Epidermal melanocyte (primary cell): ENCODE data around the gene STAC3.
"Not testable (repeated sequence)": the region's sequence is repeated elsewhere in the genome, so short reads cannot be mapped to it uniquely, and the experiment has no call there.

Experiments used
- DNase-seq: peaks from one replicate; pipeline ENCODE4 v3.0.0; 2011; ENCODE audit warnings: low spot score; ENCODE audit not compliant: insufficient read length

The STAC3 gene

GRCh38 chr12:57250956-57251355, at the start of gene STAC3:
TSS of gene STAC3 (minus strand) at chr12:57251187. CDS start at chr12:57249636, 1,551 bp downstream.
- DNase-seq = no peak

- DNase-seq = no peak
These were observed 48.6 kb upstream of the STAC3 start for GRCh38 chr12:57299514-57300016.

- DNase-seq = no peak
These were observed 45.3 kb upstream of the STAC3 start for GRCh38 chr12:57296291-57296690.

GRCh38 chr12:57282073-57282472, 31.1 kb upstream of the STAC3 start:
- not testable (repeated sequence) for DNase-seq

- no peak for DNase-seq
These were observed 29.4 kb upstream of the STAC3 start for GRCh38 chr12:57280211-57281062.

- DNase-seq = no peak
These were observed 27.7 kb upstream of the STAC3 start for GRCh38 chr12:57278465-57279381.

- no peak for DNase-seq
These were observed 26.1 kb upstream of the STAC3 start for GRCh38 chr12:57276935-57277563.

GRCh38 chr12:57276233-57276632, 25.2 kb upstream of the STAC3 start:
- not testable (repeated sequence) for DNase-seq

- no peak for DNase-seq
These were observed 22.5 kb upstream of the STAC3 start for GRCh38 chr12:57273516-57273915.

GRCh38 chr12:57272337-57273151, 21.6 kb upstream of the STAC3 start:
- DNase-seq = no peak

- DNase-seq = no peak
These were observed 20.0 kb upstream of the STAC3 start for GRCh38 chr12:57270966-57271470.

- DNase-seq = no peak
These were observed 17.3 kb upstream of the STAC3 start for GRCh38 chr12:57268264-57268663.

GRCh38 chr12:57266681-57267080, 15.7 kb upstream of the STAC3 start:
- no peak for DNase-seq

GRCh38 chr12:57263096-57263495, 12.1 kb upstream of the STAC3 start:
- DNase-seq = no peak

GRCh38 chr12:57262126-57262822, 11.3 kb upstream of the STAC3 start:
- no peak for DNase-seq

GRCh38 chr12:57261428-57261865, 10.5 kb upstream of the STAC3 start:
- no peak for DNase-seq

GRCh38 chr12:57260366-57260765, 9.4 kb upstream of the STAC3 start:
- no peak for DNase-seq

- no peak for DNase-seq
These were observed 8.3 kb upstream of the STAC3 start for GRCh38 chr12:57258977-57259970.

- DNase-seq = no peak
These were observed 4.9 kb upstream of the STAC3 start for GRCh38 chr12:57255916-57256315.
